ENCODE results near the gene JAZF1.
A peak's percentile ranks its signal among the peaks of the same experiment; 100 is the strongest.

JAZF1 gene

GRCh38 chr7:28102797-28103196 lies 77.8 kb downstream of the JAZF1 start:
- DNase-seq, result no peak

DNA sequence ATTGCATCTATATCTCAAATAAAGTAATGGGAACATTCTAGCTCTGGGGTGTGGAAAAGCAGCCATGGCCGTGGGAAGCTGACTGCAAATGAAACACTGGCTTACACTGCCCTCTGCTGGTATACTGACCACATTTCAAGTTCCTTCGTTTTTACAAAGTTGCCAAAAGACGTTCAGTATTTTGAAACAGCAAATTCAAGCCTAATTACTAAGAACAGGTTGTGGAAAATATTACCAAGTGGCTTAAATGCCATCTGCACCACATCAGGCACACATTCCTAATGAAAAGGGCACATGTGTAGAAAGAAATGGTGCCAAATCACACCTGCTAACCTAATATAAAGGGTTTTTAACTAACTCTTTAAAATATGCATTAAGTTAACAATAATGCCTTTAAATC lies 83.9 kb downstream of the JAZF1 start:
- DNase-seq, result peak; percentile 59

GRCh38 chr7:28095231-28095630 lies 85.4 kb downstream of the JAZF1 start:
- DNase-seq, result no peak

- DNase-seq, result peak; percentile 65
Measured at GRCh38 chr7:28093623-28094232, 86.9 kb downstream of the JAZF1 start.

GRCh38 chr7:28091190-28091589 lies 89.4 kb downstream of the JAZF1 start:
- DNase-seq, result no peak

DNA sequence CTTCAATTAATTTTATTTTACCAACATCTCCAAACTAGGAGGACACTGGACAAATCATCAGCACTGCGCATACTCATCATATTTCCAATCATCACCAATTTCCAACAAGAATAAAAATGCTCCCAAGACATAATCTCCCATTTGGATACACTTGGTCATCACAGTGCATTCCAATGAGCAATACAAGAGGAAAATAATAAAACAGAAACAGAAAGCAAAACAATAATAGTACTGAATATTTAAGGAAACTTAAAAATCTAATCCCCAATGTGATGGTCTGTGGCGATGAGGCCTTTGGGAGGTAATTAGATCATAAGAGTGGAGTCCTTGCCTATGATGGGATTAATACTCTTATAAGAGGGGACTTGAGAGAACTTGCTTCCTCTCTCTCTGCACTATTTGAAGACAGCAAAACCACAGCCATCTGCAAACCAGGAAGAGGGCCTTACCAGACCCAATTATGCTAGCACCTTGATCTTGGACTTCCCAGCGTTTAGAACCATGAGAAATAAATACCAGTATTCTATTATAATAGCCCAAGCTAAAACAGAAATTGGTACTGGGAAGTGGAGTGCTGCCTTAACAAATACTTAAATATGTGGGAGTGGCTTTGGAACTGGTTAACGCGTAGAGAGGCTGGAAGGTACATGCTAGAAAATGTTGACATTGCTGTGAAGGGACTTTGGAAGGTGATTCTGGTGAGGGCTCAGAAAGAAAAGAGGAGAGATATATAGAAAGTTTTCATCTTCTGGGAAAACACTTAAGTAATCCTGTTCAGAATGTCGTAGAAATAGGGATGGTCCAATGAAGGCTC lies 91.5 kb downstream of the JAZF1 start:
- no peak for DNase-seq

DNA sequence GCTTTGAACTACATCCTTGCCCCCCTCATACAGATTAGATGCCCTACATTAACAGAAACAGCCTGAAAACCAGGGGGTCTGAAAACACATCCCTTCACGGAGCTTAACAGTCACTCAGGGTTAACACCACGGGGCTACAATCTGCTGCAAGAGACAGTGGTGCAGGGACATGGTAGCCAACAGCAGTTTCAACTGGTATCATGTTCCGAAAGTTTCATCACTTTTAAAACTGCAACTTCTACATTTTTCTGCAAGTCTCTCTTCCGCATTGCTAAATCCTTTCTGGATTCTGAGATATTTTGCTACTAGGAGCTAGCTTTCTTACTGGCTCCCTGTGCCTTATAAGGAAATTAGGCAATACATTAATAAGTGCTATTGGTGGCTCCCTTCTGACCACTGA lies 92.6 kb downstream of the JAZF1 start:
- DNase-seq, result no peak

DNA sequence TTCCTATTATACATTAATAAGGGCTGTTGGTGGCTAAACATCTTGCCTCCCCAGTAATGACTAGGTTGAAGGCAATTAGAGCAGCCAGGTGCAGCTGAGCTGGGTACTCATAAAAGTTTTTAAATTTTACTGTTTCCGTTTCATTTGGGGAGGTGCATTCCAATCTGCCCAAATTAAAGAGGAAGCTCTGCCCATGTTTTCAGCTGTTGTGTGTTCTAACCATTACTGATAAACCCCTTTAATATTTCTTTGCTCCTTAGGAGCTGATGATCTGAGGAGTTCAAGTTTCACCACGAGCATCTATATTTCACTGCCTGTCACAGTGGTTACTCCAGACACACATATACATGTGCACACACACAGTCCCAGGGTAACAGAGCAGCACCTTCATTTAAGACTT lies 94.4 kb downstream of the JAZF1 start:
- DNase-seq, result no peak

DNA sequence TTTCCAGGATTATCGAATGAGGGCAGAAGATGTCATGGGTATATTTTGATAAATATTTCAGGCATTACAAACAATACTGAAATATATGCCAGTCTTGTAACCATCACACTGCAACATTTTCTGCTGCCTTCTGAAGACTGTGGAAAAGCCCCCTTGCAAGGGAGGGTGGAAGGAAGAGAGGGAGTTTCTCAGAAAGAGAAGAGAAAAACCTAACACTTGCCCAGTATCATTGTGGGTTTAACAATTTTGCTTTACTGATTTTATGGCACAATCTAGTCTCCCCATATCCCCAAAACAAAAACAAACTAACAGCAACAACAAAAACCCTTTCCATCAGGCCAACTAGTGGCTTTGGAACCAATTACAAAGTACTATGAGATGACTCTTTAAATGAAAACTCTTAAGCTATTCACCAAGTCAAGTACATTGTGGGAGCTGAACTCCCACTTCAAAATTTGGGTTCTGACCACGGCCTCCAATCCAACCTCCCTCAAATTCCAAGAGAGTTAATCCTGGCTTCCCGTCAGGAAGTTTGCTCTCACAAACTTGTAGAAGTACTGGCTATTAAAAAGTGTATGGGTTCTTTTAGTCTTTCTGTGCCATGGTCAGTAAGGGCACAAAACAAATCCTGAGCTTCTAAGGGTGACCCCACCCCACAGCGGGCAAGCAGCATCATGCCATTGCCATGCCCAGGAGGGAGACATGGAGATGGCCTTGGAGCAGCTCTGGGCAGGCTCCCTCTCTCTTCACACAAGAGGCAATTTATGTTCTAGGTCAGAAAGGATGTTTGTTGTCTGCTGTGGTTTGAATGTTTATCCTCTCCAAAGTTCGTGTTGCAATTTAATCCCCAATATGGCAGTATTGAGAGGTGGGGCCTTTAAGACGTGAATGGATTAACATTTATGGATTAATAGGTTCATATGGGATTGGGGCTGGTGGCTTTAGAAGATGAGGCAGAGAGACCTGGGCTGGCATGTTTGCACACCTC lies 96.3 kb downstream of the JAZF1 start:
- no peak for DNase-seq

DNA sequence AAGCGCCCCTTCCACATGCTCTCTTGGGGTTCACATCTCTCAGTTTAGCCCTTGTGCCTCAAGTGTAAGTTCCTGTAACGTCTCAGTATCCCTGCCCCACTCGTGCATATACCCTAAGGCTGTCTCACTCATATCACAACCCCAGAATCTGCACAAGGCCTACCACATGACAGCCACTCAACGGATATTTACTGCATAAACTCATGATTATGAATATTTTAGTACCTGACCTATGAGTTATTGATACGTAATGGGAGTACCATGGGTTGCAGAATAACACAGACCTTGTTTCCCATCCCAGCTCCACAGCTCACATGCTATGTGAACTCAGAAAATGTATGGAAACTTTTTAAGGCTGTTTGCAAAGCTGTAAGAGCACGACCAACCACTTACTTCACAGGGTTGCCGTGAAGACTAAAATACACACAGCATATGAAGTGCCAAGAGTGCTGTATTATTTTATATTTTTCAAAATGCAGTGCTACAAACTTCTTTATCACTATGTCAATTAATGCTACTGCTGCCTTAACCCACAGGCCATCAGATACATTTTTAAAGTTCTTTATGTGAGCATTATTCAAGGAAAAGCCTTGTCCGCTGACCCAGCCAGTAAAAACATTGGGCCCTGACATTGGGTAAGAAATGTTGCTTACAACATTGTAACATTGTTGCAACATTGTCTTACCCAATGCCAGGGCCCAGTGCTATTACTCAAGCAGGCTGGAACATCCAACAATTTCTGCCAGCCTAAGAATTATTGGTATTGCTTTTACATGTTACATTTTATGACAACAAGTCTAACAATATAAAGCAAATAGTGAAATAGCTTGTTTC lies 97.2 kb downstream of the JAZF1 start:
- no peak for DNase-seq

DNA sequence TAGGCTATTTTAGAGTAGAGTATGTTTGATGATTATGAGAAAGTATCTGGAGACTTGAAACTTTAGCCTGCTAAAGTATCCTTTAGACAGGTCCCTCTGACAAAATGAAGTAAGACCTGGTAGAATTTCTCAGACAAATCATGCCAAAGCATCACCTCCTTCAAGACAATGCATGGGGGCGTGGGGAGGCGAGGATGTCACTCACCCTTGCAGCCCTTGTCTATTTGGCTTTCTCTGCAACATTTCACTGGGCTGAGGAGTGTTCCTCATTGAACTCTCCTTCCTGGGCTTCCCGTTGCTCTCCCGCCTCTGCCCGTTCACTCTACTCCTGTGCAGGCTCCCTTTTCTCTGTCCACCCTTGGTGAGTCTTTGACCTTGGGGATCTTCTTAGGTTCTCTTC lies 98.5 kb downstream of the JAZF1 start:
- DNase-seq, result no peak

DNA sequence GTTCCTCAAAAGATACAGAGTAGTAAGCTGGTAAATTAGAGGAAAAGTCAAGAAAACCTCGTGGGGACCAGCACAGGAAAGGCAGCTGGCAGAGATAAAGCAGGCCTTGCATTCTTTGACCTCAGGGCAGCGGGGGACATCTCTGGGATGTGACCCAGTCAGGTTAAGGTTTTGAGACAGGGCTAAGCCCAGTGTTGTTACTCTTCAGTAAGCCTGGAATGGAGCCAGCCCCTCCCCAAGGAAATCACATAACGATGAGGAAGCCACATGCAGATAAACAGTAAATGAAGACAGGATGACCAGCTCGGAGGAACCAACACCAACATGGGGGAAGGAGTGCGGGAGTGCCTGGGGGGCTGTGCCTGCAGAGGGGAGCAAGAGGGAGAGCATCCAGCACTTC lies 99.6 kb downstream of the JAZF1 start:
- no peak for DNase-seq

DNA sequence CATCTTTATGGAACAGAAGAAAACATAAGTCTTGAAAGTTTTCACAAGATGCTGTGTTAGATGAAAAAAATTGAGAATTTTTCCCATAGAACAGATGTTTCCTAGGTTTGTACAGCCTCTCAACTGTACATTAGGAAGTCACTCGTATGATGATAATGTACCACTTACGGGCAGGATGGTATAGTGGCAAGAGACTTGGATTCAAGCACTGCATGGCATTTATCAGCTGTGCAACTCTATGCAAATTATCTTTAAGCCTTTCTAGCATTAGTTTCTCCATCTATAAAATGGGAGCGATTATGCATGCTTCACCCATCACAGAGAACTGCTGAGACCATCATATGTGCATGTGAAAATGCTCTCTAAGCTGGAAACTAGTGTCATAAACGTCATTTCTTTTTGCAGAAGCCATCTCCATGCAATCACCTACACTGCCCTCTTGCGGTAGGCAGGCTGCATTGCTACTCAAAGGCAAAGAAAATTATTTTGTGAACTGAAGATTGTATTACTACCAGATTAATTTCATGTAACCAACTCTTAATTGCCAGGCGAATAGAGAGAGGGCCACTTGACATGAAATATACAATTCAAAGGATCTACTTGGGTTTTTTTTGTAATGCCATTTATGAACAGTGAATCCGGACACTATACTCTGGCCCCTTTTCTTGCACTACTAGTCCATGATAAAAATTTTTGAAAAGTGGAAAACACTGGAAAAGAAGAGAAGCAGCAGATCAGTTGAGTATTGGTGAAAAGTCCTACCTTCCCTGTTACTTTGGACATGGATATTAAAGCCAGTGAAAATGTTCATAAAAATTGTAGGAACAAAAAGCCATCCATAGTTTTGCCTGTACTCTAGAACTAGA lies 102.3 kb downstream of the JAZF1 start:
- peak; percentile 49 for DNase-seq

GRCh38 chr7:28077616-28078015 lies 103.0 kb downstream of the JAZF1 start:
- no peak for DNase-seq

DNA sequence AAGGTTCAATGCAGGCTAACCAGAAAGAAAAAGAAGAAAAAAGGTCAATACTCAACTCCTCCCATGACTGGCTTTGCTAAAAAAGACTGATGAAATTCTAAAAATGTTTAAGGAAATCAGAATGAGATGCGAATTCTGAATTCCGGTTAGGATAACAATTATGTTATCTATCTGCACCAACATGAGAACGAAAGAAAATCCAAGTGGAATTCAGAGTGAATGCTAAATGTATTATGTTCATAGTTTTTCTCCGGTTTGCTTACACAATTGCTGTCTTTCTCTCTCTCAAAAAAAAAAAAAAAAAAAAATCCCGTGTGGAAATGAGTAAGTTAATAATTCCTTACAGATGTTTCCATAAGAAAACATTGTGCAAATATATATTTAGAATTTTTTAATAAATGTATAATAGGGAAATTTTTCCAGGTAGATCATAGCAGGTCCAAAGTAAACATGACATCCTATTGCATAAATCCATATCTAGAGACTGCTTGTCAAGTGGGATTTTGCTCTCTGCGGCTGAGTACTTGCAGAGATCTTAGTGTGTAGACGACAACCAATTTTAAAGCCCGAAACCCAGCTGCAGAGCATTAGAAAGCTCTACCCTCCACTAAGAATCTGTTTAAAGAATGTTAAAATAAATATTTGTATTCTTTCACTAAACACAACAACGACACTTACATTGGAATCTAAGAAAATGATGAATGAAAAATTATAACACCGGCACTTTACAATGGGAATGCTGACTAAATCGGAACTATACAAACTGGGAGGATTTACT lies 104.0 kb downstream of the JAZF1 start:
- DNase-seq, result peak; percentile 81

DNA sequence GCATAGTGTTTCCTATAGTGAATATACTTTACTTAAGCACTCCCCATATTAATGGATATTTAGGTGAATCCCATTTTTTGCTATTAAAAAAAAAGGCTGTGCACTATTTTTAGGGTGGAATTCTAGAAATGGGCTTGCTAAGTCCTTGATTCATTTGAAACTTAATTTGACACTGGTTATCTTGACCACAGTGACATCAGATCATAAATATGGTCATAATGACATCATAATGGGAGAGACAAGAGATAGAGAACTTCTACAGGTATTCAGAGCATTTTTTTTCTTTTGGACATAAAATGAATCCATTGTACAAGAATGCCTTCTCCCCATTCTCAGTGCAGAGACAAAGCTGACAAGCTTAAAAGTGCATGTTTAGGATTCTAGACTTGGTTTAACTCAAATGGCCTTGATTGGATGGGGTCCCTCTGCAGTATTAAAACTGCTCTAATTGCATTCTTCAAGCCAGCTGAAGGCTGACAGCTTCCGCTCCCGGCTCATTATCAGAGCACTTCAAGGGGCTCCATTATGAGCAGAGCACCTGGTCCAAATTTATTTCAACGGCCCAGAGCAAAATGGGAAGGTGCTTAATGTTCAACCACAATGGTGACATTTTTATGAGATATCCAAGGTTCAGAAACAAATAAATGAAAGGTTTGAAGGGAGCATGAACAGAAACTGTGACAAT lies 104.8 kb downstream of the JAZF1 start:
- peak; percentile 93 for DNase-seq

GRCh38 chr7:28072876-28073514 lies 107.6 kb downstream of the JAZF1 start:
- DNase-seq, result no peak

- no peak for DNase-seq
Measured at GRCh38 chr7:28071570-28071969, 109.0 kb downstream of the JAZF1 start.

DNA sequence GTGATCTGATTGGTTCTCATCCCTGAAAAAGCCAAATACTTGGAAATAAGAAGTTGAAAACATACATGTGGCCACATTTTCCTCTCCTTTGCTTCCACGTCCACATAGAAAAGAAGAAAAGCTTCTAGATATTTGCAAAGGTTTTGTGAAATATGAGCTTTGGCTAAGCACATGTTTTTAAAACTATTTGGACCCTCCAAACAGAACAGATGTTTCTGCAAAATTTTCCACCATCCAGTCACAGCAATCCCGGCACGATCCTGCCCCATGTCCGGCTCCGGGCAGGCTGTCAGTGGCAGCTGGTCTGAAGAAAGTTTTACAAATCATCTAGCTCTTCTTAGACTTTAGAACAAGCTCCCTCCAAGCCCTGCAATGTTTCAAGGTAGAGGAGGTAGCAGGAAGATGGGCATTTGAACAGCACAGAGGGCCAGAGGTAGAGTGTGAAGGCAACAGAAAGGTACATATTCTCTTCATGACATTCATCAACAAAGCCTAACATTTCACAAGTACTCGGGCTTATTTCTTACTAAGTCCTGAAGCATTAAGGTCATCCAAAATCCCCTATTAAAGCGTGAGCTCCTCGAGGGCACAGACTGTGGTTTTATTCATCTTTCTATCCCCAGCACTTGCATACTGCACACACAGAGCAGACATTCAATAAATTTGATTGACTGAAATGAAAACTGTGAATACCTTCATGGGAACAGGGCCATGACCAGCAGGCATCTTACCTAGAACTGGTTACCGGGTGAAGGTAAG lies 110.1 kb downstream of the JAZF1 start:
- peak; percentile 57 for DNase-seq

Measured in DMS79 treated with DMSO at 0.1 percent for 48 hours (cell line).